Cardiac muscle cell (in vitro differentiated cells and primary cell): ENCODE measurements around the gene KCNIP3. TPM values are rescaled to one million over a fixed set of nuclear protein-coding genes. Genes with fewer than 3 reads are reported as not detected.

ENCODE experiments used
- DNase-seq, 2 donors: peaks; one replicate each; pipeline versions ENCODE4 v3.0.0 to v3.0.0-alpha.2; 2010 to 2017; ENCODE audit warnings: low read depth in 1 of 2, low spot score in 1 of 2
- H3K27ac ChIP-seq: fragments of 200-600 bp; sonication (generic); 2 replicates; pipeline ENCODE4 v1.5.1; 2016
- H3K27me3 ChIP-seq: fragments of 200-600 bp; sonication (generic); 2 replicates; pipeline ENCODE4 v1.6.0; 2016; ENCODE audit warnings: control low read depth
- H3K36me3 ChIP-seq: fragments of 200-600 bp; sonication (generic); 2 replicates; pipeline ENCODE4 v1.5.1; 2016; ENCODE audit warnings: control low read depth
- H3K4me1 ChIP-seq: fragments of 200-600 bp; sonication (generic); 2 replicates; pipeline ENCODE4 v1.8.1; 2017; ENCODE audit warnings: low read depth, mild to moderate bottlenecking, mixed run types
- H3K4me3 ChIP-seq: fragments of 200-600 bp; sonication (generic); 2 replicates; pipeline ENCODE4 v1.5.1; 2016; ENCODE audit warnings: mild to moderate bottlenecking
- H3K9me3 ChIP-seq: fragments of 200-600 bp; sonication (generic); 2 replicates; pipeline ENCODE4 v1.5.1; 2017; ENCODE audit warnings: low read depth, mild to moderate bottlenecking, control low read depth
- polyA plus RNA-seq: library from polyadenylated mRNA; unstranded; fragments of >200 nt; fragmentation: Nextera tagmentation; extraction: Ambion mirVana; gene quantifications from 2 replicates; pipeline ENCODE4 v1.2.1, GENCODE V29; 2016
- total RNA-seq: library from RNA; depleted of rRNA; stranded (reverse); fragments of >200 nt; gene quantifications from 2 replicates; pipeline ENCODE4 v1.2.3, GENCODE V29; 2016
- TF ChIP-seq, protein P1 (sequence below): IDR thresholded peaks from 2 replicates; pipeline ENCODE4 v1.5.1; 2012; ENCODE audit warnings: low read depth, mild to moderate bottlenecking, low read length

Gene KCNIP3
- total and polyA plus RNA-seq, 2 experiments from 2014 or later, result 1.2 to 5.2 TPM

- Histone ChIP-seq H3K4me3 (no peak overlapping the region), H3K4me1 (no peaks in the 10 kb centered on the region), H3K36me3 (no peaks in the 10 kb centered on the region), H3K9me3 (no peaks in the 10 kb centered on the region), H3K27me3 (no peaks in the 10 kb centered on the region), H3K27ac (no peak overlapping the region)
- no peak for DNase-seq
- TF ChIP-seq, protein P1, sequence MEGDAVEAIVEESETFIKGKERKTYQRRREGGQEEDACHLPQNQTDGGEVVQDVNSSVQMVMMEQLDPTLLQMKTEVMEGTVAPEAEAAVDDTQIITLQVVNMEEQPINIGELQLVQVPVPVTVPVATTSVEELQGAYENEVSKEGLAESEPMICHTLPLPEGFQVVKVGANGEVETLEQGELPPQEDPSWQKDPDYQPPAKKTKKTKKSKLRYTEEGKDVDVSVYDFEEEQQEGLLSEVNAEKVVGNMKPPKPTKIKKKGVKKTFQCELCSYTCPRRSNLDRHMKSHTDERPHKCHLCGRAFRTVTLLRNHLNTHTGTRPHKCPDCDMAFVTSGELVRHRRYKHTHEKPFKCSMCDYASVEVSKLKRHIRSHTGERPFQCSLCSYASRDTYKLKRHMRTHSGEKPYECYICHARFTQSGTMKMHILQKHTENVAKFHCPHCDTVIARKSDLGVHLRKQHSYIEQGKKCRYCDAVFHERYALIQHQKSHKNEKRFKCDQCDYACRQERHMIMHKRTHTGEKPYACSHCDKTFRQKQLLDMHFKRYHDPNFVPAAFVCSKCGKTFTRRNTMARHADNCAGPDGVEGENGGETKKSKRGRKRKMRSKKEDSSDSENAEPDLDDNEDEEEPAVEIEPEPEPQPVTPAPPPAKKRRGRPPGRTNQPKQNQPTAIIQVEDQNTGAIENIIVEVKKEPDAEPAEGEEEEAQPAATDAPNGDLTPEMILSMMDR, result no peak
These were observed 12.1 kb upstream of the KCNIP3 start for GRCh38 chr2:95284886-95285541.

DNA sequence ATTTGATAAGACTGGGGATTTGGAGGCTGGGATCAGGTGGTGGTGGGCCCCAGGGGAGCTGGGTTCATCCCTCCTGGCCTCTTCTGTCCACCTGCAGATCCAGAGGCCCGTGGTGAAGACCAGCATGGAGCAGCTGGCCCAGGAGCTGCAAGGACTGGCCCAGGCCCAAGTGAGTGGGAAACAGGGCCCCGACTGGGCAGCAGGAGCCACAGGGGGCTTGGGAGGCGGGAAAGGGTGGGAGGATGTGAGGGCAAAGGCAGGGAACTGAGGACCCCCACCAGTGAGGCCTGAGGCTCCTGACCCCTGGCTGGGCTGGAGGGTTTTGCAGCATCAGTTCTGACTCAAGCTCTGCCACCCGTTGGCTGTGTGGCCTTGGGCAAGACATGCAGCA is 11.6 kb upstream of the KCNIP3 start:
- no peaks in the 10 kb centered on the region for H3K9me3 ChIP-seq
- no peak for DNase-seq
- TF ChIP-seq, protein P1, result no peak
- H3K27ac ChIP-seq, result no peak overlapping the region
- no peak overlapping the region for H3K4me3 ChIP-seq
- no peaks in the 10 kb centered on the region for H3K27me3 ChIP-seq
- H3K4me1 ChIP-seq, result no peaks in the 10 kb centered on the region
- no peaks in the 10 kb centered on the region for H3K36me3 ChIP-seq

GRCh38 chr2:95287336-95287735 is 9.8 kb upstream of the KCNIP3 start:
- Histone ChIP-seq H3K27ac (no peak overlapping the region), H3K9me3 (no peaks in the 10 kb centered on the region), H3K27me3 (no peaks in the 10 kb centered on the region), H3K4me1 (no peaks in the 10 kb centered on the region), H3K4me3 (no peak overlapping the region), H3K36me3 (no peaks in the 10 kb centered on the region)
- no peak for DNase-seq
- TF ChIP-seq, protein P1, result no peak

DNA sequence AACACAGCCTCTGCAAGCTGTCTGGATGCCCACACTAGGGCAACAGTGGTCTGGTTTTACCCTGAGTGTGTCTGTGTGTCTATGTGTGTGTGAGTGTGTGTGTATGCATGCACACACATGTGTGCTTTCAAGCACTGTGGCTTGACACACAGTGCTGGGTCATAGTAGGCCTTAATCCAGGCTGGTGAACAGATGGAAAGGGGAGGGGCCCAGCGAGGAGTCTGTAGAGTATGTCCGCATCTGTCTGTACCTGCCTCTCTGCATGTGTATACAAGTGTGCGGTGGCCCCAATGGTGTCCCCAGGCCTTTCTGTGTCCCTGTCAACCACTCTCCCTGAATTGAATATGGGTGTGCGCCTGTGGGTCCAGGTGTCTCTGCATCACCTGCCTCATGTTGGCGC is 9.3 kb upstream of the KCNIP3 start:
- H3K9me3 ChIP-seq, result no peaks in the 10 kb centered on the region
- no peaks in the 10 kb centered on the region for H3K27me3 ChIP-seq
- H3K4me3 ChIP-seq, result no peak overlapping the region
- H3K4me1 ChIP-seq, result no peaks in the 10 kb centered on the region
- no peak for DNase-seq
- TF ChIP-seq, protein P1, result no peak
- H3K36me3 ChIP-seq, result no peaks in the 10 kb centered on the region
- H3K27ac ChIP-seq, result no peak overlapping the region

GRCh38 chr2:95289253-95289652 is 7.9 kb upstream of the KCNIP3 start:
- TF ChIP-seq, protein P1, result no peak
- DNase-seq, result no peak
- H3K4me1 ChIP-seq, result no peaks in the 10 kb centered on the region
- H3K36me3 ChIP-seq, result no peaks in the 10 kb centered on the region
- no peaks in the 10 kb centered on the region for H3K27me3 ChIP-seq
- no peaks in the 10 kb centered on the region for H3K9me3 ChIP-seq
- H3K27ac ChIP-seq, result no peak overlapping the region
- H3K4me3 ChIP-seq, result no peak overlapping the region
